Adrenal gland (tissue), 12 donors: Measurements from ENCODE around the gene EVL. TPM values are rescaled to one million over a fixed set of nuclear protein-coding genes. Genes with fewer than 3 reads are reported as not detected.
"Not testable (repeated sequence)": the region's sequence is repeated elsewhere in the genome, so short reads cannot be mapped to it uniquely, and the experiment has no call there.

ENCODE experiments used
- DNase-seq, 7 donors: peaks; one replicate each; pipeline ENCODE4 v3.0.0-alpha.2; 2019 to 2020
- H3K27ac ChIP-seq, 5 donors: fragments of 200-600 bp; sonication (generic) in 4 of 5; 1 replicate in 3 of 5; 2 replicates in 2 of 5; pipeline versions ENCODE4 v1.5.1 to v1.8.0; 2016 to 2020; ENCODE audit warnings: mild to moderate bottlenecking in 1 of 5
- H3K27me3 ChIP-seq: fragments of 200-600 bp; 2 replicates; pipeline ENCODE4 v1.8.0; 2021
- H3K36me3 ChIP-seq, 2 donors: fragments of 200-600 bp; replicated peaks in 1 of 2; 1 replicate in 1 of 2; 2 replicates in 1 of 2; pipeline versions ENCODE4 v1.5.1 to v1.8.0; 2018 to 2022
- H3K4me1 ChIP-seq, 2 donors: fragments of 200-600 bp; replicated peaks in 1 of 2; 1 replicate in 1 of 2; 2 replicates in 1 of 2; pipeline versions ENCODE4 v1.5.1 to v1.8.0; 2018 to 2021
- H3K4me3 ChIP-seq, 4 donors: fragments of 200-600 bp; sonication (generic) in 3 of 4; one replicate each; pipeline ENCODE4 v1.5.1; 2016 to 2018
- H3K9me3 ChIP-seq, 3 donors: fragments of 200-600 bp; sonication (generic) in 1 of 3; replicated peaks in 1 of 3; 1 replicate in 2 of 3; 2 replicates in 1 of 3; pipeline versions ENCODE4 v1.5.1 to v1.8.0; 2016 to 2021
- POLR2A ChIP-seq, 2 donors: fragments of 450-650 bp; IDR thresholded peaks; one replicate each; pipeline ENCODE4 v1.6.1; 2017; ENCODE audit warnings: antibody characterized with exemption in 2 of 2, mild to moderate bottlenecking in 2 of 2, moderate library complexity in 1 of 2
- WGBS, 4 donors: extraction: QIAGEN DNeasy Blood & Tissue Kit in 2 of 4; methylation state at CpG; one replicate each; pipeline versions ENCODE4 v1.1.5 to v1.1.7; 2013 to 2017; 5-methylcytosine and 5-hydroxymethylcytosine counted together
- intact Hi-C, 2 donors: fragments of 100-400 bp; cut with DNase I; formaldehyde crosslinking; loops; one replicate each; pipeline versions ENCODE4 v1.14.1 to v1.15.0; 2022 to 2023
- polyA plus RNA-seq, 3 donors: library from polyadenylated mRNA; stranded (reverse); fragments of 200-250 nt in 2 of 3; fragments of 350-450 nt in 1 of 3; fragmentation: Illumina TruSeq in 1 of 3; extraction: RNeasy Lipid Tissue Mini Kit (QIAGEN cat#74804) in 1 of 3; gene quantifications; one replicate each; pipeline ENCODE4 v1.2.3, GENCODE V29; 2013 to 2014
- total RNA-seq, 9 donors: library from RNA; depleted of rRNA in 4 of 9; stranded (reverse); fragments of >200 nt in 4 of 9; fragments of 120-200 nt in 1 of 9; fragmentation: NEBNext Ultra II Directional in 1 of 9; extraction: Animal tissue kit (Norgen Biotek cat#: 25700) in 1 of 9; gene quantifications; one replicate each; pipeline versions ENCODE4 v1.1.0 to v1.2.4, GENCODE V29; 2013 to 2023
- TF ChIP-seq, protein P1 (sequence below), 6 experiments: fragments of 450-650 bp in 4 of 6; fragments of 200-600 bp in 2 of 6; sonication (generic) in 1 of 6; IDR thresholded peaks; 1 replicate in 5 of 6; 2 replicates in 1 of 6; pipeline versions ENCODE4 v1.5.1 to v1.8.0; 2016 to 2021; ENCODE audit warnings: antibody characterized with exemption in 6 of 6, mild to moderate bottlenecking in 2 of 6, moderate library complexity in 1 of 6
- donor health status: healthy with polysubstance abuse.
- donor health status: Bipolar disorder and iron deficiency.
- donor health status: DM: yes; HTN: yes; CAD: no.
- donor health status: DM: no; HTN: no; CAD: no.
- donor health status: DM: no; HTN: no; CAD: no.
- donor health status: DM: yes; HTN: yes; CAD: no.

EVL gene
- total and polyA plus RNA-seq, 12 donors = 23.7 to 209 (median 46.8) TPM

DNA sequence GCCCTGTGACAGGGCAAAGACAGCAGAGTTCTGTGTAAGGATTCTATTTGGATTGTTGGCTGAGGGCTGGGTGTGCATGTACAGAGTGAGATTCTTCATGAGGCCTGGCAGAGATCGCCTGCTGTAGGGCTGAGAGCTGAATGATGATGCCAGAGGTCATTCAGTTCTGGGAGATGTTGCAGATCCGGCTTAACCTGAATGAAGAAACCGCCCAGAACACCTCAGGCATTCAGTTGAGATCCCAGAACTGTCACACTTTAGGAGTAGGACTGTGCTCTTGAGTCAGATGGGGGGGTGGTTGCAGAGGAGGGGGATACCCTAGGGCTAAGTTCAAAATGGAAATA, 5.8 kb upstream of the EVL start:
- Histone ChIP-seq H3K9me3 (no peaks in the 10 kb centered on the region), H3K4me1 (no peaks in the 10 kb centered on the region), H3K27ac (no peak overlapping the region), H3K4me3 (no peak overlapping the region), H3K36me3 (no peaks in the 10 kb centered on the region), H3K27me3 (no peaks in the 10 kb centered on the region)
- TF ChIP-seq, protein P1, sequence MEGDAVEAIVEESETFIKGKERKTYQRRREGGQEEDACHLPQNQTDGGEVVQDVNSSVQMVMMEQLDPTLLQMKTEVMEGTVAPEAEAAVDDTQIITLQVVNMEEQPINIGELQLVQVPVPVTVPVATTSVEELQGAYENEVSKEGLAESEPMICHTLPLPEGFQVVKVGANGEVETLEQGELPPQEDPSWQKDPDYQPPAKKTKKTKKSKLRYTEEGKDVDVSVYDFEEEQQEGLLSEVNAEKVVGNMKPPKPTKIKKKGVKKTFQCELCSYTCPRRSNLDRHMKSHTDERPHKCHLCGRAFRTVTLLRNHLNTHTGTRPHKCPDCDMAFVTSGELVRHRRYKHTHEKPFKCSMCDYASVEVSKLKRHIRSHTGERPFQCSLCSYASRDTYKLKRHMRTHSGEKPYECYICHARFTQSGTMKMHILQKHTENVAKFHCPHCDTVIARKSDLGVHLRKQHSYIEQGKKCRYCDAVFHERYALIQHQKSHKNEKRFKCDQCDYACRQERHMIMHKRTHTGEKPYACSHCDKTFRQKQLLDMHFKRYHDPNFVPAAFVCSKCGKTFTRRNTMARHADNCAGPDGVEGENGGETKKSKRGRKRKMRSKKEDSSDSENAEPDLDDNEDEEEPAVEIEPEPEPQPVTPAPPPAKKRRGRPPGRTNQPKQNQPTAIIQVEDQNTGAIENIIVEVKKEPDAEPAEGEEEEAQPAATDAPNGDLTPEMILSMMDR (IDR thresholded peaks at IDR 0.05) = no peak
- no peak for TF ChIP-seq POLR2A (IDR thresholded peaks at IDR 0.05)
- intact Hi-C loops = no loop called here
- 87 to 98% (median 93%) methylated on average over 3 of the region's 3 CpGs for WGBS, 4 donors
- DNase-seq = no peak

DNA sequence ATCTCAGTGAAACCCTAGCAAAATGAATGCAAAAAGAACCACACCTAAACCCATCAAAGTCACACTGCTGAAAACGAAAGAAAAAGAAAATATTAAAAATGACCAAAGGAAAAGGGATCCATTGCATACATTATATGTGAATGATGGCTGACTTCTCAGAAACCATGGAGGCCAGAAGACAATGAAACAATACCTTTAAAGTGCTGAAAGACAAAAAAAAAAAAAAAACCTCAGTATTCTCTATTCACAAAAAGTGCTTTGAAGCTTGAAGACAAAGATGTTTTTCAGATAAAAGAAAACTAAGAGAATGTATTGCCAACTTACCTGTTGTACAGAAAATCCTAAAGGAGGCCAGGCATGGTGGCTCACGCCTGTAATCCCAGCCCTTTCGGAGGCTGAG, 4.5 kb upstream of the EVL start:
- intact Hi-C loops = no loop called here
- DNase-seq = no peak
- TF ChIP-seq, protein P1 (IDR thresholded peaks at IDR 0.05) = no peak
- TF ChIP-seq POLR2A (IDR thresholded peaks at IDR 0.05) = no peak
- no peak overlapping the region for H3K4me3 ChIP-seq
- H3K27me3 ChIP-seq = no peaks in the 10 kb centered on the region
- no peak overlapping the region for H3K27ac ChIP-seq
- no peaks in the 10 kb centered on the region for H3K9me3 ChIP-seq
- 92 to 98% (median 95%) methylated on average over 3 of the region's 3 CpGs for WGBS, 4 donors
- peaks cover under 1 to 6% of the 10 kb centered on the region in 2 donors for H3K4me1 ChIP-seq
- no peaks in the 10 kb centered on the region for H3K36me3 ChIP-seq

DNA sequence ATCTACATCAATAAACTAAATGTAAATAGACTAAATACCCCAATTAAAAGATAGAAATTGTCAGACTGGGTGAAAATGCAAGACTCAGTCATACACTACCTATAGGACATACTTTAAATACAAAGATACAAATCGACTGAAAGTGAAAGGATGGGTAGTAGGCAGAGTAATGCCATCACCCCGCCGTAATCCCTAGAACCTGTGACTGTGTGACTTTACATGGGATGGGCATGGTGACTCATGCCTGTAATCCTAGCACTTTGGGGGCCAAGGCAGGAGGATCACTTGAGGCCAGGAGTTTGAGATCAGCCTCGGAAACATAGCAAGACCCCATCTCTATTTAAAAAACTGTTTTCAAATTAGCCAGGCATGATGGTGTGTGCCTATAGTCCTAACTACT, 2.6 kb upstream of the EVL start:
- no peak for TF ChIP-seq POLR2A (IDR thresholded peaks at IDR 0.05)
- TF ChIP-seq, protein P1 (IDR thresholded peaks at IDR 0.05) = no peak
- DNase-seq = no peak
- 91 to 98% (median 93%) methylated on average over 4 of the region's 4 CpGs for WGBS, 4 donors

DNA sequence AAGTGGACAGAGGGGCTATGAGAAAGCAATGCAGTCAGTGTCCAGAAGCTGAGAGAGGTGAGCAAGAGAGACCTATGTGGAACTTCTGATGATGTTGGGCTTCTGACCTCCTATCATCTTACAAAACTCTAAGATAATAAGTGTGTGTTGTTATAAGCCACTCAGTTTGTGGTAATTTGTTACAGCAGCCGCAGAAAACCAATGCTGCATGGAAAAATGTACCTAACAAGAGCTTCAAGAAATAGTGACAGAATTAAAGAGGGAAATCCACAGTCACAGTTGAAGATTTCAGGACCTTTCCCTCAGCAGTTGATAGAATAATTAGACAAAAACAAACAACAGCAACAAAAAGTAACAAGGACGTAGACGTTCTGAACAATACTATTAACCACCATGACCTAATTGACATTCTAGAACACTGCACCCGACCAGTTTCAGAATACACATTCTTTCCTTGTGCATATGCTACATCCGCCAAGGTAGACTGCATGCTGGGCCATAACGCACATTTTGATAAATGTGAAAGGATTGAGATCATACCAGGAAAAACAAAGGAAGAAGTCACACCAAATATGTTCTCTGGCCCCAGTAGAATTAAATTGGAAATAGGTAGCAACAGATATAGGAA, 1.8 kb upstream of the EVL start:
- intact Hi-C loops = no loop called here
- Histone ChIP-seq H3K4me1 (peaks cover 5 to 15% of the 10 kb centered on the region in 2 donors), H3K27ac (no peak overlapping the region), H3K36me3 (no peaks in the 10 kb centered on the region), H3K9me3 (no peaks in the 10 kb centered on the region), H3K4me3 (no peak overlapping the region), H3K27me3 (no peaks in the 10 kb centered on the region)
- TF ChIP-seq, protein P1 (IDR thresholded peaks at IDR 0.05) = no peak
- no peak for TF ChIP-seq POLR2A (IDR thresholded peaks at IDR 0.05)
- 87 to 92% (median 89%) methylated on average over 6 of the region's 6 CpGs for WGBS, 4 donors
- no peak for DNase-seq

More for the DNA sequence above, 2.6 kb upstream of the EVL start:
- no peaks in the 10 kb centered on the region for H3K36me3 ChIP-seq
- H3K27ac ChIP-seq = no peak overlapping the region
- no peaks in the 10 kb centered on the region for H3K9me3 ChIP-seq
- peaks cover 5 to 15% of the 10 kb centered on the region in 2 donors for H3K4me1 ChIP-seq
- intact Hi-C loops = no loop called here
- H3K4me3 ChIP-seq = no peak overlapping the region
- H3K27me3 ChIP-seq = no peaks in the 10 kb centered on the region

DNA sequence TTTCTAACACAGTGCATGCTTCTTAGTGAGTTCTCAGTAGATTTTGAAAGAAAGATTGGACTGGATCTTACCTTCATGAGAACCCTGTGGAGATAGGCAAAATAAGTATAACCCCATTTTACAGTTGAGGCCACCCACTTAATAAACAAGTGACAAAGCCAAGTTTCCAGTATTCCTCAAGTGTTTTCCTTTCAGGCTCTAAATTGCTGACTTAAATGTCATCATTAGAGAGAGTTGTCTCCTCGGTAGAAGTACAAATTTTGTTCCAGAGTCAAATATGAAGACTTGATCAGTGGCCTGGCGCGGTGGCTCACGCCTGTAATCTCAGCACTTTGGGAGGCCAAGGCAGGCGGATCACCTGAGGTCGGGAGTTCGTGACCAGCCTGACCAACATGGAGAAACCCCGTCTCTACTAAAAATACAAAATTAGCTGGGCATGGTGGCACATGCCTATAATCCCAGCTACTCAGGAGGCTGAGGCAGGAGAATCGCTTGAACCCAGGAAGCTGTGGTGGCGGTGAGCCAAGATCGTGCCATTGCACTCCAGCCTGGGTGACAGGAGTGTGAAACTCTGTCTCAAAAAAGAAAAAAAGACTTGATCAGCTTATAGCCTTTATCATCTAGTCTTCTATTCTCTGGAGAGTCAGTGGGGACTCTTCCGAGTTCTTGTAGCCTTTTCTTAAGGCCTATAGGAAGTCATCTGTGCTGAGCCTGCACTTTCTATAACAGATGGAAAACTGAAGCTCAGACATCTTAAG, 708 bp upstream of the EVL start:
- intact Hi-C loops, H3K27me3 ChIP-seq, H3K9me3 ChIP-seq, DNase-seq, H3K36me3 ChIP-seq, H3K4me3 ChIP-seq: not testable (repeated sequence)
- Histone ChIP-seq H3K4me1 (peaks cover 5 to 15% of the 10 kb centered on the region in 2 donors), H3K27ac (peak overlapping the region in 2 of 5 donors; percentile 66 to 82)
- 77 to 87% (median 80%) methylated on average over 11 to 12 of the region's 12 CpGs for WGBS, 4 donors
